Measurements from ENCODE around the gene MEGF11.

DNA sequence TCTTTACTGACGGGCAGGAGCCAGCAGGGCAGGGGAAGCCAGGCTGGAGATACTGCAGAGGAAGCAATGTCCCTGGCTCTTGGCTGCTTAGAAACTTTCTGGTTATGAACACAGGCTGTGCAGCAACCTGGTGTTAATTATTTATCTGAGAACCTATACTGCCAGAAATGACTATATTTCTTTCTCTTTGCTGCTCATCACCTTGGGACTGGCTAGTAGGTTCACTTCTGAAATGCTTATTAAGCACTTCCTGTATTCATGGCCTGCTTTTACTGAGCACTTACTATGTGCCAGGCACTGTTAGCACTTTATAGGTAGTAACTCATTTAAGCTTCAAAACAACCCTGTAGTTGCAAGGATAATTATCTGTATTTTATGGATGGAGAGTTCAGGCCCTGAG, 326.7 kb downstream of the MEGF11 start:
- TF ChIP-seq, protein P1, sequence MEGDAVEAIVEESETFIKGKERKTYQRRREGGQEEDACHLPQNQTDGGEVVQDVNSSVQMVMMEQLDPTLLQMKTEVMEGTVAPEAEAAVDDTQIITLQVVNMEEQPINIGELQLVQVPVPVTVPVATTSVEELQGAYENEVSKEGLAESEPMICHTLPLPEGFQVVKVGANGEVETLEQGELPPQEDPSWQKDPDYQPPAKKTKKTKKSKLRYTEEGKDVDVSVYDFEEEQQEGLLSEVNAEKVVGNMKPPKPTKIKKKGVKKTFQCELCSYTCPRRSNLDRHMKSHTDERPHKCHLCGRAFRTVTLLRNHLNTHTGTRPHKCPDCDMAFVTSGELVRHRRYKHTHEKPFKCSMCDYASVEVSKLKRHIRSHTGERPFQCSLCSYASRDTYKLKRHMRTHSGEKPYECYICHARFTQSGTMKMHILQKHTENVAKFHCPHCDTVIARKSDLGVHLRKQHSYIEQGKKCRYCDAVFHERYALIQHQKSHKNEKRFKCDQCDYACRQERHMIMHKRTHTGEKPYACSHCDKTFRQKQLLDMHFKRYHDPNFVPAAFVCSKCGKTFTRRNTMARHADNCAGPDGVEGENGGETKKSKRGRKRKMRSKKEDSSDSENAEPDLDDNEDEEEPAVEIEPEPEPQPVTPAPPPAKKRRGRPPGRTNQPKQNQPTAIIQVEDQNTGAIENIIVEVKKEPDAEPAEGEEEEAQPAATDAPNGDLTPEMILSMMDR (IDR thresholded peaks at IDR 0.05): no peak
- TF ChIP-seq POLR2A (IDR thresholded peaks at IDR 0.05): no peak
